ENCODE results near the gene FOXP2. TPM values are rescaled to one million over a fixed set of nuclear protein-coding genes. Genes with fewer than 3 reads are reported as not detected.
"Not testable (repeated sequence)": the region's sequence is repeated elsewhere in the genome, so short reads cannot be mapped to it uniquely, and the experiment has no call there.

Gene FOXP2
- total and polyA plus RNA-seq, 2 experiments from 2014 or later: 10.0 to 14.7 TPM

DNA sequence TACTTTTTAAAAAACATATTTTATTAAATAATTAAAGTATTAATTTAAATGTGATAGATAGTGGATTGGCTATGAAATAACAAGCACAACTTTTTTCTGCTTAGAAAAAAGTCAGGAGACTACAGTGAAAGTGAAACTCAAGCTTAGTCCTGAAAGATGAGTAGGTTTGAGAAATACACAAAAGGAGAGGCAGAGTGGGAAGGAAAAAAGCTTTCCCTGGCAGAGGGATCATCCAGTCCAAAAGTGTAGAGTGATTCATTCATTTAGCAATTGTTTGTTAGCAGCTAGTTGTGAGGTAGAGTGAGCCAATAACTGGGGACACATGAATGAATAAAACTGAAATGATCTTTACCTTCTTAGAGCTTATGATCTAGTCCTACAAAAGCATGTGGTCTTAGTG, 93.5 kb downstream of the FOXP2 start:
- no peak overlapping the region for H2AFZ ChIP-seq
- H3K4me1 ChIP-seq (ENCODE audit: insufficient read depth): no peaks in the 10 kb centered on the region
- no peaks in the 10 kb centered on the region for H3K36me3 ChIP-seq (replicated peaks; ENCODE audit: insufficient read depth, low read depth)
- no peaks in the 10 kb centered on the region for H3K9me2 ChIP-seq (replicated peaks; ENCODE audit: insufficient read depth)
- no peaks in the 10 kb centered on the region for H3K27me3 ChIP-seq
- H3K27ac ChIP-seq: no peak overlapping the region
- TF ChIP-seq EZH2 (IDR thresholded peaks at IDR 0.05; ENCODE audit: borderline replicate concordance) (no peak), EZH2phosphoT487 (IDR thresholded peaks at IDR 0.05; ENCODE audit: low read depth, severe bottlenecking, unreplicated experiment) (no peak)
- TF ChIP-seq, protein P1, sequence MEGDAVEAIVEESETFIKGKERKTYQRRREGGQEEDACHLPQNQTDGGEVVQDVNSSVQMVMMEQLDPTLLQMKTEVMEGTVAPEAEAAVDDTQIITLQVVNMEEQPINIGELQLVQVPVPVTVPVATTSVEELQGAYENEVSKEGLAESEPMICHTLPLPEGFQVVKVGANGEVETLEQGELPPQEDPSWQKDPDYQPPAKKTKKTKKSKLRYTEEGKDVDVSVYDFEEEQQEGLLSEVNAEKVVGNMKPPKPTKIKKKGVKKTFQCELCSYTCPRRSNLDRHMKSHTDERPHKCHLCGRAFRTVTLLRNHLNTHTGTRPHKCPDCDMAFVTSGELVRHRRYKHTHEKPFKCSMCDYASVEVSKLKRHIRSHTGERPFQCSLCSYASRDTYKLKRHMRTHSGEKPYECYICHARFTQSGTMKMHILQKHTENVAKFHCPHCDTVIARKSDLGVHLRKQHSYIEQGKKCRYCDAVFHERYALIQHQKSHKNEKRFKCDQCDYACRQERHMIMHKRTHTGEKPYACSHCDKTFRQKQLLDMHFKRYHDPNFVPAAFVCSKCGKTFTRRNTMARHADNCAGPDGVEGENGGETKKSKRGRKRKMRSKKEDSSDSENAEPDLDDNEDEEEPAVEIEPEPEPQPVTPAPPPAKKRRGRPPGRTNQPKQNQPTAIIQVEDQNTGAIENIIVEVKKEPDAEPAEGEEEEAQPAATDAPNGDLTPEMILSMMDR (IDR thresholded peaks at IDR 0.05; ENCODE audit: poor library complexity): no peak
- no peak overlapping the region for H3K4me2 ChIP-seq
- no peaks in the 10 kb centered on the region for H4K20me1 ChIP-seq (ENCODE audit: insufficient read depth, poor library complexity, severe bottlenecking)
- no peaks in the 10 kb centered on the region for H3K79me2 ChIP-seq
- no peak overlapping the region for H3K4me3 ChIP-seq
- H3K9me3 ChIP-seq (ENCODE audit: low read depth): no peaks in the 10 kb centered on the region
- DNase-seq (ENCODE audit: low spot score): no peak

GRCh38 chr7:114510824-114511223, 96.2 kb downstream of the FOXP2 start:
- not testable (repeated sequence) for DNase-seq (ENCODE audit: low spot score); H3K4me1 ChIP-seq (ENCODE audit: insufficient read depth); H3K4me2 ChIP-seq; H3K9me2 ChIP-seq (replicated peaks; ENCODE audit: insufficient read depth); H3K27me3 ChIP-seq; H3K36me3 ChIP-seq (replicated peaks; ENCODE audit: insufficient read depth, low read depth); H3K79me2 ChIP-seq; H2AFZ ChIP-seq; H3K9me3 ChIP-seq (ENCODE audit: low read depth); H4K20me1 ChIP-seq (ENCODE audit: insufficient read depth, poor library complexity, severe bottlenecking); H3K27ac ChIP-seq; H3K4me3 ChIP-seq
- WGBS (ENCODE audit: low lambda C conversion rate, missing lambda C conversion rate): 95% methylated on average over 1 of the region's 1 CpG

- Histone ChIP-seq H3K27me3 (no peaks in the 10 kb centered on the region), H2AFZ (no peak overlapping the region), H4K20me1 (ENCODE audit: insufficient read depth, poor library complexity, severe bottlenecking) (no peaks in the 10 kb centered on the region), H3K79me2 (no peaks in the 10 kb centered on the region), H3K9me2 (replicated peaks; ENCODE audit: insufficient read depth) (no peaks in the 10 kb centered on the region), H3K4me1 (ENCODE audit: insufficient read depth) (no peaks in the 10 kb centered on the region), H3K36me3 (replicated peaks; ENCODE audit: insufficient read depth, low read depth) (no peaks in the 10 kb centered on the region), H3K9me3 (ENCODE audit: low read depth) (no peaks in the 10 kb centered on the region), H3K27ac (no peak overlapping the region), H3K4me2 (no peak overlapping the region), H3K4me3 (no peak overlapping the region)
- no peak for TF ChIP-seq EZH2 (IDR thresholded peaks at IDR 0.05; ENCODE audit: borderline replicate concordance)
- TF ChIP-seq, protein P1 (IDR thresholded peaks at IDR 0.05; ENCODE audit: poor library complexity): no peak
- TF ChIP-seq EZH2phosphoT487 (IDR thresholded peaks at IDR 0.05; ENCODE audit: low read depth, severe bottlenecking, unreplicated experiment): no peak
- 85% methylated on average over 1 of the region's 1 CpG for WGBS (ENCODE audit: low lambda C conversion rate, missing lambda C conversion rate)
- no peak for DNase-seq (ENCODE audit: low spot score)
Observed at GRCh38 chr7:114519240-114519639, 104.6 kb downstream of the FOXP2 start.

DNA sequence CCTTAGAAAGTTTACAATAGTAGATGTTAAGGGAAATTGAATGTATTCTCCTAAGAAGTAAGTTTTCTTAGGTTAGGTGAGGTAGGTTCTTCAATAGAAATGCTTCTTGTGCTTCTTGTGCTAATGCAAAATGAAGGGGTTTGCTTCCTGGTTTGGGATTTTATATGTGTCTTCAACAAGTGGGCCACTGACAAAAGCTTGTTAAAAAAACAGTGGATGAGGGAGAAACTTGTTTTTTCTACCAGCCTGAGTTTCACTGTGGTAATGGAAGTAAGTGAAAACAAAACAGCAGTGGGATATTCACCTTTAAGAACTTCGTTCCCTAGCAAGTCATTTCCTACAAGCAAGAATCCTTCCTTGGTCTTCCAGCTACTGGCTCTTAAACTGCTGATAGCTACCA, 107.5 kb downstream of the FOXP2 start:
- no peak overlapping the region for H3K4me3 ChIP-seq
- TF ChIP-seq EZH2 (IDR thresholded peaks at IDR 0.05; ENCODE audit: borderline replicate concordance): no peak
- no peak for TF ChIP-seq EZH2phosphoT487 (IDR thresholded peaks at IDR 0.05; ENCODE audit: low read depth, severe bottlenecking, unreplicated experiment)
- TF ChIP-seq, protein P1 (IDR thresholded peaks at IDR 0.05; ENCODE audit: poor library complexity): no peak
- no peaks in the 10 kb centered on the region for H3K79me2 ChIP-seq
- H2AFZ ChIP-seq: no peak overlapping the region
- H3K9me2 ChIP-seq (replicated peaks; ENCODE audit: insufficient read depth): no peaks in the 10 kb centered on the region
- no peak overlapping the region for H3K4me2 ChIP-seq
- H3K4me1 ChIP-seq (ENCODE audit: insufficient read depth): no peaks in the 10 kb centered on the region
- no peak overlapping the region for H3K27ac ChIP-seq
- H3K9me3 ChIP-seq (ENCODE audit: low read depth): no peaks in the 10 kb centered on the region
- no peak for DNase-seq (ENCODE audit: low spot score)
- H4K20me1 ChIP-seq (ENCODE audit: insufficient read depth, poor library complexity, severe bottlenecking): no peaks in the 10 kb centered on the region
- no peaks in the 10 kb centered on the region for H3K36me3 ChIP-seq (replicated peaks; ENCODE audit: insufficient read depth, low read depth)
- no peaks in the 10 kb centered on the region for H3K27me3 ChIP-seq
- 88% methylated on average over 1 of the region's 1 CpG for WGBS (ENCODE audit: low lambda C conversion rate, missing lambda C conversion rate)
